GM21447 (cell line): ENCODE results near the gene LRRK1.

Experiments used
- ATAC-seq: cut with Tn5 transposase; IDR thresholded peaks from one replicate; pipeline ENCODE4 v1.9.1; 2021; ENCODE audit not compliant: unreplicated experiment

Gene LRRK1

GRCh38 chr15:100918690-100919480 is at the start of gene LRRK1:
TSS of gene LRRK1 (plus strand) at chr15:100919357. CDS start at chr15:100924633, 5,276 bp downstream.
- ATAC-seq = peak; percentile 21

GRCh38 chr15:100873029-100873677 is 46.0 kb upstream of the LRRK1 start:
- ATAC-seq = peak; percentile 63

GRCh38 chr15:100875495-100875894 is 43.7 kb upstream of the LRRK1 start:
- ATAC-seq = no peak

- no peak for ATAC-seq
Measured at GRCh38 chr15:100875976-100876375, 43.2 kb upstream of the LRRK1 start.

- no peak for ATAC-seq
Measured at GRCh38 chr15:100877551-100877950, 41.6 kb upstream of the LRRK1 start.

GRCh38 chr15:100878130-100878529 is 41.0 kb upstream of the LRRK1 start:
- ATAC-seq = no peak

GRCh38 chr15:100878648-100879047 is 40.5 kb upstream of the LRRK1 start:
- no peak for ATAC-seq

GRCh38 chr15:100879061-100879463 is 40.1 kb upstream of the LRRK1 start:
- no peak for ATAC-seq

GRCh38 chr15:100879464-100880138 is 39.6 kb upstream of the LRRK1 start, which contains the start of gene ALDH1A3:
TSS of gene ALDH1A3 (plus strand) at chr15:100879831. CDS start at chr15:100879908, 77 bp downstream.
- ATAC-seq = no peak

GRCh38 chr15:100880139-100880896 is 38.8 kb upstream of the LRRK1 start:
- ATAC-seq = no peak

- ATAC-seq = no peak
Measured at GRCh38 chr15:100880897-100881242, 38.3 kb upstream of the LRRK1 start.

GRCh38 chr15:100881573-100882336 is 37.4 kb upstream of the LRRK1 start:
- ATAC-seq = no peak

- no peak for ATAC-seq
Measured at GRCh38 chr15:100885116-100885515, 34.0 kb upstream of the LRRK1 start.

GRCh38 chr15:100885811-100886210 is 33.3 kb upstream of the LRRK1 start:
- no peak for ATAC-seq

- ATAC-seq = no peak
Measured at GRCh38 chr15:100887211-100887913, 31.8 kb upstream of the LRRK1 start.

GRCh38 chr15:100889385-100890050 is 29.6 kb upstream of the LRRK1 start:
- no peak for ATAC-seq

GRCh38 chr15:100890051-100890720 is 29.0 kb upstream of the LRRK1 start:
- no peak for ATAC-seq

- no peak for ATAC-seq
Measured at GRCh38 chr15:100890850-100891249, 28.3 kb upstream of the LRRK1 start.
